WTC11 (cell line): ENCODE measurements around the gene NUP93.

ENCODE experiments used
- FOXP1 ChIP-seq: sonication (generic); formaldehyde crosslinking; IDR thresholded peaks from 2 replicates; pipeline ENCODE4 v1.8.0; 2022; ENCODE audit warnings: missing genetic modification reagents, mild to moderate bottlenecking, moderate library complexity, borderline replicate concordance
- ZNF396 ChIP-seq: fragments of 250-450 bp; sonication (Bioruptor Pico); IDR thresholded peaks from 2 replicates; pipeline ENCODE4 v1.8.0; 2021; ENCODE audit warnings: mild to moderate bottlenecking, moderate library complexity, borderline replicate concordance
- TF ChIP-seq, protein P1 (sequence below): fragments of 200-600 bp; IDR thresholded peaks from 2 replicates; pipeline ENCODE4 v1.8.0; 2022; ENCODE audit warnings: antibody characterized with exemption
- TF ChIP-seq, protein P2 (sequence below): sonication (generic); formaldehyde crosslinking; IDR thresholded peaks from 2 replicates; pipeline ENCODE4 v1.8.1; 2022; ENCODE audit warnings: mild to moderate bottlenecking, missing genetic modification reagents, moderate library complexity, borderline replicate concordance

DNA sequence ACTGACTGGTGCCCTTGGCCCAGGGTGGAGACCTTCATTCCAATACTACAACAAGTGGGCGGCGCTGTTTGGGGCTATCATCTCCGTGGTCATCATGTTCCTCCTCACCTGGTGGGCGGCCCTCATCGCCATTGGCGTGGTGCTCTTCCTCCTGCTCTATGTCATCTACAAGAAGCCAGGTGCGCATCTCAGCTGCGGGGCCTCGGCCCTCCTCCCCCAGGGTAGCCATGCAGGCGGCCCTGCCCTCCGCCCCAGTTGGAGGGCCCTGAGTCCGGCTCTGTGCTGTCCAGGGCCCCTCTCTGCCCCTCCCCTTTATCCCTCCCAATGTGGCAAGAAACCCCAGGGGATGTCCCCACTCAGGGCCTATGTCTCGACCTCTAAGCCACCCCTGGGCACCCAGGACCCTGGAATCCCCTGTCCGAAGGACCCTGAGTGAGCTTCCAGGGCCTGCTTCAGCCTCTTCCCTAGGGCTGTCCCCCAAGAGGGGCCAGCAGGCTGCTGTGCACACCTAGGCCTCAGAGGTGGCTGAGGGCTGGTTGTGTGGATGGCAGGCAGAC lies 154.2 kb downstream of the NUP93 start:
- TF ChIP-seq, protein P1, sequence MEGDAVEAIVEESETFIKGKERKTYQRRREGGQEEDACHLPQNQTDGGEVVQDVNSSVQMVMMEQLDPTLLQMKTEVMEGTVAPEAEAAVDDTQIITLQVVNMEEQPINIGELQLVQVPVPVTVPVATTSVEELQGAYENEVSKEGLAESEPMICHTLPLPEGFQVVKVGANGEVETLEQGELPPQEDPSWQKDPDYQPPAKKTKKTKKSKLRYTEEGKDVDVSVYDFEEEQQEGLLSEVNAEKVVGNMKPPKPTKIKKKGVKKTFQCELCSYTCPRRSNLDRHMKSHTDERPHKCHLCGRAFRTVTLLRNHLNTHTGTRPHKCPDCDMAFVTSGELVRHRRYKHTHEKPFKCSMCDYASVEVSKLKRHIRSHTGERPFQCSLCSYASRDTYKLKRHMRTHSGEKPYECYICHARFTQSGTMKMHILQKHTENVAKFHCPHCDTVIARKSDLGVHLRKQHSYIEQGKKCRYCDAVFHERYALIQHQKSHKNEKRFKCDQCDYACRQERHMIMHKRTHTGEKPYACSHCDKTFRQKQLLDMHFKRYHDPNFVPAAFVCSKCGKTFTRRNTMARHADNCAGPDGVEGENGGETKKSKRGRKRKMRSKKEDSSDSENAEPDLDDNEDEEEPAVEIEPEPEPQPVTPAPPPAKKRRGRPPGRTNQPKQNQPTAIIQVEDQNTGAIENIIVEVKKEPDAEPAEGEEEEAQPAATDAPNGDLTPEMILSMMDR: no peak
- TF ChIP-seq, protein P2, sequence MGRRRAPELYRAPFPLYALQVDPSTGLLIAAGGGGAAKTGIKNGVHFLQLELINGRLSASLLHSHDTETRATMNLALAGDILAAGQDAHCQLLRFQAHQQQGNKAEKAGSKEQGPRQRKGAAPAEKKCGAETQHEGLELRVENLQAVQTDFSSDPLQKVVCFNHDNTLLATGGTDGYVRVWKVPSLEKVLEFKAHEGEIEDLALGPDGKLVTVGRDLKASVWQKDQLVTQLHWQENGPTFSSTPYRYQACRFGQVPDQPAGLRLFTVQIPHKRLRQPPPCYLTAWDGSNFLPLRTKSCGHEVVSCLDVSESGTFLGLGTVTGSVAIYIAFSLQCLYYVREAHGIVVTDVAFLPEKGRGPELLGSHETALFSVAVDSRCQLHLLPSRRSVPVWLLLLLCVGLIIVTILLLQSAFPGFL (CRISPR knock-in tag): no peak
- TF ChIP-seq FOXP1 (CRISPR knock-in tag): no peak
- TF ChIP-seq ZNF396 (CRISPR knock-in tag): no peak
